Inflammatory macrophage treated with lipopolysaccharide for 1 hour (primary cell): ENCODE measurements around the gene LYZ.
"Not testable (repeated sequence)": the region's sequence is repeated elsewhere in the genome, so short reads cannot be mapped to it uniquely, and the experiment has no call there.

ENCODE experiments used
- DNase-seq, 2 donors: peaks; one replicate each; pipeline ENCODE4 v3.0.0-alpha.2; 2020 to 2022

LYZ gene

GRCh38 chr12:69348162-69348938 is at the start of gene LYZ:
Gene LYZ, plus strand, starts transcription at chr12:69348381. Its CDS starts 28 bp downstream, at chr12:69348409.
- DNase-seq: peak; percentile 84 to 92

- DNase-seq: no peak
These were observed 49.2 kb upstream of the LYZ start for GRCh38 chr12:69298947-69299346.

GRCh38 chr12:69304284-69304683 is 43.9 kb upstream of the LYZ start:
- DNase-seq: no peak

GRCh38 chr12:69309461-69309860 is 38.7 kb upstream of the LYZ start:
- no peak for DNase-seq

GRCh38 chr12:69313209-69313608 is 35.0 kb upstream of the LYZ start:
- DNase-seq: no peak

GRCh38 chr12:69316784-69317183 is 31.4 kb upstream of the LYZ start:
- DNase-seq: not testable (repeated sequence)

GRCh38 chr12:69317233-69317632 is 30.9 kb upstream of the LYZ start:
- DNase-seq: not testable (repeated sequence)

- DNase-seq: no peak
These were observed 30.0 kb upstream of the LYZ start for GRCh38 chr12:69318225-69318624.

- peak in 1 of 2 donors; percentile 20 for DNase-seq
These were observed 26.8 kb upstream of the LYZ start for GRCh38 chr12:69321351-69321750.

- no peak for DNase-seq
These were observed 23.2 kb upstream of the LYZ start for GRCh38 chr12:69324797-69325466.

GRCh38 chr12:69328426-69328825 is 19.8 kb upstream of the LYZ start:
- no peak for DNase-seq

- DNase-seq: peak; percentile 48 to 50
These were observed 18.3 kb upstream of the LYZ start for GRCh38 chr12:69329669-69330428.

GRCh38 chr12:69330475-69331473 is 17.4 kb upstream of the LYZ start:
- no peak for DNase-seq

GRCh38 chr12:69331519-69331908 is 16.7 kb upstream of the LYZ start:
- DNase-seq: peak; percentile 79 to 87

GRCh38 chr12:69331909-69332684 is 16.1 kb upstream of the LYZ start:
- no peak for DNase-seq

GRCh38 chr12:69332815-69333358 is 15.3 kb upstream of the LYZ start:
- no peak for DNase-seq

GRCh38 chr12:69334158-69334557 is 14.0 kb upstream of the LYZ start:
- no peak for DNase-seq

GRCh38 chr12:69337311-69338090 is 10.7 kb upstream of the LYZ start:
- DNase-seq: peak; percentile 55

- peak; percentile 94 for DNase-seq
These were observed 9.9 kb upstream of the LYZ start for GRCh38 chr12:69338120-69338859.

GRCh38 chr12:69338936-69339335 is 9.2 kb upstream of the LYZ start:
- no peak for DNase-seq
